ENCODE data around the gene DTYMK.

Gene DTYMK

GRCh38 chr2:241726459-241726858, 39.8 kb upstream of the DTYMK start (continued):
- TF ChIP-seq ZC3H10 (CRISPR knock-in tag; IDR thresholded peaks at IDR 0.05) (no peak), SNAI2 (CRISPR knock-in tag; IDR thresholded peaks at IDR 0.05) (no peak), CSRNP3 (CRISPR knock-in tag; IDR thresholded peaks at IDR 0.05) (no peak), RARB (CRISPR knock-in tag; IDR thresholded peaks at IDR 0.05) (no peak), ZNF70 (CRISPR knock-in tag; IDR thresholded peaks at IDR 0.05) (no peak), TCF4 (CRISPR knock-in tag; IDR thresholded peaks at IDR 0.05; ENCODE audit: borderline replicate concordance) (no peak), ZFP30 (CRISPR knock-in tag; IDR thresholded peaks at IDR 0.05) (no peak), GLIS3 (CRISPR knock-in tag; IDR thresholded peaks at IDR 0.05) (no peak)

- no peak for TF ChIP-seq PPARA (CRISPR knock-in tag; IDR thresholded peaks at IDR 0.05; ENCODE audit: borderline replicate concordance)
- no peak for TF ChIP-seq ZNF565 (CRISPR knock-in tag; conservative IDR thresholded peaks at IDR 0.05; ENCODE audit: low read depth)
- no peak for TF ChIP-seq RARB (CRISPR knock-in tag; IDR thresholded peaks at IDR 0.05)
- no peak for TF ChIP-seq CSRNP3 (CRISPR knock-in tag; IDR thresholded peaks at IDR 0.05)
- TF ChIP-seq PATZ1 (CRISPR knock-in tag; IDR thresholded peaks at IDR 0.05; ENCODE audit: borderline replicate concordance), result no peak
- TF ChIP-seq CREB5 (CRISPR knock-in tag; IDR thresholded peaks at IDR 0.05; ENCODE audit: low read depth), result no peak
- no peak for TF ChIP-seq POU6F1 (CRISPR knock-in tag; IDR thresholded peaks at IDR 0.05; ENCODE audit: borderline replicate concordance, low read depth)
- TF ChIP-seq TCF4 (CRISPR knock-in tag; IDR thresholded peaks at IDR 0.05; ENCODE audit: borderline replicate concordance), result no peak
- no peak for TF ChIP-seq ESRRG (CRISPR knock-in tag; IDR thresholded peaks at IDR 0.05)
- TF ChIP-seq ZFP30 (CRISPR knock-in tag; IDR thresholded peaks at IDR 0.05), result no peak
- TF ChIP-seq ZNF8 (CRISPR knock-in tag; IDR thresholded peaks at IDR 0.05), result no peak
- no peak for TF ChIP-seq ZFP3 (CRISPR knock-in tag; IDR thresholded peaks at IDR 0.05)
- TF ChIP-seq OSR1 (CRISPR knock-in tag; IDR thresholded peaks at IDR 0.05), result no peak
- no peak for TF ChIP-seq CSDC2 (CRISPR knock-in tag; IDR thresholded peaks at IDR 0.05)
- TF ChIP-seq GLIS3 (CRISPR knock-in tag; IDR thresholded peaks at IDR 0.05), result no peak
- no peak for TF ChIP-seq TOX (CRISPR knock-in tag; IDR thresholded peaks at IDR 0.05; ENCODE audit: borderline replicate concordance)
- no peak for TF ChIP-seq BACH2 (CRISPR knock-in tag; IDR thresholded peaks at IDR 0.05; ENCODE audit: borderline replicate concordance)
- no peak for TF ChIP-seq ARNTL (CRISPR knock-in tag; IDR thresholded peaks at IDR 0.05; ENCODE audit: borderline replicate concordance, low read depth)
- no peak for TF ChIP-seq SNAI2 (CRISPR knock-in tag; IDR thresholded peaks at IDR 0.05)
- no peak for ATAC-seq
These were observed 38.6 kb upstream of the DTYMK start for GRCh38 chr2:241724975-241725870.

DNA sequence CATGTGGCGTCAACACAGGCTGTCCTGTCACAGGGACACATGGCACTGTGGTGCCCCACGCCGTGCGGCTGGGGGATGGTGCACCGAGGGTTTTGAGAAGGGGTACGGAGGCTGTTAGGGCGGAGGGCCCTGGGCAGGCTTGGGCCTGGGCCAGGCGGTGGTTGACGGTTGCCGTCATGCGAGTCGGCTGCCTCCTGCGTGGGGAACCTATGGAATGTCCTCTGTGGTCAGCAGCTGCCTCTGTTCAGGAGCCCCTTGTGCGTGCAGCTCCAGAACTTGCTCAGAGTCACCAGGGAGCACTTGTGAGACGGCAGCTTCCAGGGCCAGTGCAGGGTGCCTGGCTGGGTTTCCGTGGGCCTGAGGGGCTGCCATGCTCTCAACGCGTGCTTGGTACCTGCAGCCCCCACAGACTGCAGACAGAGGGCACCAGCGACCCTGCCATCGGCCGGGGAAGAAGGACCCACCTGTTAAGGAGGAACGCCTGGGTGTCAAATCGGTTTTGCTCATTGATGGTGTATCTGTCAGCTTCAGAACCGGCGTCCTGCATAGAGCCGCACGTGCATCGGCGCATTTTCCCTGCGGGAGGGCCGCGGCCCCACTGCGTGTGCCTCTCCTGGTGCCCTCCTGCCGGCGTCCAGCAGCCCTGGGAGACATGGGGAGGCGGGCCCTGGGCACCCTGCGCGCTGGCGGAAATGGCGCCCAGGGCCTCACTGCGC, 37.8 kb upstream of the DTYMK start:
- no peak for ATAC-seq
- TF ChIP-seq ISL1 (CRISPR knock-in tag; IDR thresholded peaks at IDR 0.05) (no peak), TCF4 (CRISPR knock-in tag; IDR thresholded peaks at IDR 0.05; ENCODE audit: borderline replicate concordance) (no peak), SNAI2 (CRISPR knock-in tag; IDR thresholded peaks at IDR 0.05) (no peak), POU6F1 (CRISPR knock-in tag; IDR thresholded peaks at IDR 0.05; ENCODE audit: borderline replicate concordance, low read depth) (no peak), ESRRG (CRISPR knock-in tag; IDR thresholded peaks at IDR 0.05) (no peak), ZNF8 (CRISPR knock-in tag; IDR thresholded peaks at IDR 0.05) (no peak), BACH2 (CRISPR knock-in tag; IDR thresholded peaks at IDR 0.05; ENCODE audit: borderline replicate concordance) (no peak), ARNTL (CRISPR knock-in tag; IDR thresholded peaks at IDR 0.05; ENCODE audit: borderline replicate concordance, low read depth) (no peak), ZNF70 (CRISPR knock-in tag; IDR thresholded peaks at IDR 0.05) (no peak), RARB (CRISPR knock-in tag; IDR thresholded peaks at IDR 0.05) (no peak), ZC3H10 (CRISPR knock-in tag; IDR thresholded peaks at IDR 0.05) (no peak)
- TF ChIP-seq, protein P1, sequence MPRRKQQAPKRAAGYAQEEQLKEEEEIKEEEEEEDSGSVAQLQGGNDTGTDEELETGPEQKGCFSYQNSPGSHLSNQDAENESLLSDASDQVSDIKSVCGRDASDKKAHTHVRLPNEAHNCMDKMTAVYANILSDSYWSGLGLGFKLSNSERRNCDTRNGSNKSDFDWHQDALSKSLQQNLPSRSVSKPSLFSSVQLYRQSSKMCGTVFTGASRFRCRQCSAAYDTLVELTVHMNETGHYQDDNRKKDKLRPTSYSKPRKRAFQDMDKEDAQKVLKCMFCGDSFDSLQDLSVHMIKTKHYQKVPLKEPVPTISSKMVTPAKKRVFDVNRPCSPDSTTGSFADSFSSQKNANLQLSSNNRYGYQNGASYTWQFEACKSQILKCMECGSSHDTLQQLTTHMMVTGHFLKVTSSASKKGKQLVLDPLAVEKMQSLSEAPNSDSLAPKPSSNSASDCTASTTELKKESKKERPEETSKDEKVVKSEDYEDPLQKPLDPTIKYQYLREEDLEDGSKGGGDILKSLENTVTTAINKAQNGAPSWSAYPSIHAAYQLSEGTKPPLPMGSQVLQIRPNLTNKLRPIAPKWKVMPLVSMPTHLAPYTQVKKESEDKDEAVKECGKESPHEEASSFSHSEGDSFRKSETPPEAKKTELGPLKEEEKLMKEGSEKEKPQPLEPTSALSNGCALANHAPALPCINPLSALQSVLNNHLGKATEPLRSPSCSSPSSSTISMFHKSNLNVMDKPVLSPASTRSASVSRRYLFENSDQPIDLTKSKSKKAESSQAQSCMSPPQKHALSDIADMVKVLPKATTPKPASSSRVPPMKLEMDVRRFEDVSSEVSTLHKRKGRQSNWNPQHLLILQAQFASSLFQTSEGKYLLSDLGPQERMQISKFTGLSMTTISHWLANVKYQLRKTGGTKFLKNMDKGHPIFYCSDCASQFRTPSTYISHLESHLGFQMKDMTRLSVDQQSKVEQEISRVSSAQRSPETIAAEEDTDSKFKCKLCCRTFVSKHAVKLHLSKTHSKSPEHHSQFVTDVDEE (CRISPR knock-in tag; IDR thresholded peaks at IDR 0.05), result no peak
